WTC11 (cell line): ENCODE results near the gene PLEKHO2. TPM values are rescaled to one million over a fixed set of nuclear protein-coding genes. Genes with fewer than 3 reads are reported as not detected.

Experiments used
- CREB1 ChIP-seq: sonication (generic); formaldehyde crosslinking; IDR thresholded peaks from 2 replicates; pipeline ENCODE4 v1.8.0; 2023; ENCODE audit warnings: mild to moderate bottlenecking, missing genetic modification reagents
- EMX1 ChIP-seq: fragments of 250-450 bp; sonication (Bioruptor Pico); IDR thresholded peaks from 2 replicates; pipeline ENCODE4 v1.8.0; 2021; ENCODE audit warnings: mild to moderate bottlenecking
- KAT7 ChIP-seq: sonication (generic); formaldehyde crosslinking; IDR thresholded peaks from 2 replicates; pipeline ENCODE4 v1.8.1; 2023; ENCODE audit warnings: missing genetic modification reagents, mild to moderate bottlenecking, borderline replicate concordance
- NR3C1 ChIP-seq: sonication (generic); formaldehyde crosslinking; conservative IDR thresholded peaks from 2 replicates; pipeline ENCODE4 v1.8.1; 2023; ENCODE audit warnings: low read depth, mild to moderate bottlenecking, missing genetic modification reagents
- RELA ChIP-seq: sonication (generic); formaldehyde crosslinking; IDR thresholded peaks from 2 replicates; pipeline ENCODE4 v1.8.1; 2022; ENCODE audit warnings: missing genetic modification reagents, mild to moderate bottlenecking, borderline replicate concordance
- SMAD3 ChIP-seq: sonication (generic); formaldehyde crosslinking; IDR thresholded peaks from 2 replicates; pipeline ENCODE4 v1.8.0; 2022; ENCODE audit warnings: missing genetic modification reagents, mild to moderate bottlenecking, borderline replicate concordance
- TEAD4 ChIP-seq: sonication (generic); formaldehyde crosslinking; IDR thresholded peaks from 2 replicates; pipeline ENCODE4 v1.8.0; 2022; ENCODE audit warnings: mild to moderate bottlenecking, missing genetic modification reagents
- ZNF121 ChIP-seq: sonication (generic); formaldehyde crosslinking; IDR thresholded peaks from 2 replicates; pipeline ENCODE4 v1.8.0; 2023; ENCODE audit warnings: missing genetic modification reagents
- ZNF138 ChIP-seq: sonication (generic); formaldehyde crosslinking; conservative IDR thresholded peaks from 2 replicates; pipeline ENCODE4 v1.8.1; 2022; ENCODE audit warnings: mild to moderate bottlenecking, moderate library complexity, missing genetic modification reagents
- ZNF396 ChIP-seq: fragments of 250-450 bp; sonication (Bioruptor Pico); IDR thresholded peaks from 2 replicates; pipeline ENCODE4 v1.8.0; 2021; ENCODE audit warnings: mild to moderate bottlenecking, moderate library complexity, borderline replicate concordance
- total RNA-seq: library from RNA; stranded (reverse); gene quantifications from 3 replicates; pipeline ENCODE4 v1.2.3, GENCODE V29; 2021
- TF ChIP-seq, protein P1 (sequence below): fragments of 250-450 bp; sonication (Bioruptor Pico); IDR thresholded peaks from 2 replicates; pipeline ENCODE4 v1.9.0; 2021; ENCODE audit warnings: mild to moderate bottlenecking, borderline replicate concordance
- TF ChIP-seq, protein P2 (sequence below): sonication (generic); formaldehyde crosslinking; IDR thresholded peaks from 2 replicates; pipeline ENCODE4 v1.8.1; 2022; ENCODE audit warnings: low read depth, missing genetic modification reagents, borderline replicate concordance
- TF ChIP-seq, protein P3 (sequence below): sonication (generic); formaldehyde crosslinking; IDR thresholded peaks from 2 replicates; pipeline ENCODE4 v1.8.1; 2023; ENCODE audit warnings: mild to moderate bottlenecking, missing genetic modification reagents, moderate library complexity
- TF ChIP-seq, protein P4 (sequence below): sonication (generic); formaldehyde crosslinking; IDR thresholded peaks from 2 replicates; pipeline ENCODE4 v1.8.0; 2022; ENCODE audit warnings: mild to moderate bottlenecking, missing genetic modification reagents
- TF ChIP-seq, protein P5 (sequence below): fragments of 200-600 bp; IDR thresholded peaks from 2 replicates; pipeline ENCODE4 v1.8.0; 2022; ENCODE audit warnings: antibody characterized with exemption
- TF ChIP-seq, protein P6 (sequence below): sonication (generic); formaldehyde crosslinking; IDR thresholded peaks from 2 replicates; pipeline ENCODE4 v1.8.1; 2022; ENCODE audit warnings: mild to moderate bottlenecking, moderate library complexity, missing genetic modification reagents
- TF ChIP-seq, protein P7 (sequence below): fragments of 250-450 bp; sonication (Bioruptor Pico); IDR thresholded peaks from 2 replicates; pipeline ENCODE4 v2.1.2; 2022; ENCODE audit warnings: mild to moderate bottlenecking, moderate library complexity
- TF ChIP-seq, protein P8 (sequence below): fragments of 250-450 bp; sonication (Bioruptor Pico); IDR thresholded peaks from 2 replicates; pipeline ENCODE4 v1.9.0; 2021; ENCODE audit warnings: mild to moderate bottlenecking
- TF ChIP-seq, protein P9 (sequence below): sonication (generic); formaldehyde crosslinking; IDR thresholded peaks from 2 replicates; pipeline ENCODE4 v1.8.1; 2023; ENCODE audit warnings: mild to moderate bottlenecking, moderate library complexity, missing genetic modification reagents
- TF ChIP-seq, protein P10 (sequence below): fragments of 250-450 bp; sonication (Bioruptor Pico); IDR thresholded peaks from 2 replicates; pipeline ENCODE4 v1.8.0; 2021; ENCODE audit warnings: mild to moderate bottlenecking

PLEKHO2 gene
- total RNA-seq, 1 experiment from 2014 or later, result 22.1 TPM

DNA sequence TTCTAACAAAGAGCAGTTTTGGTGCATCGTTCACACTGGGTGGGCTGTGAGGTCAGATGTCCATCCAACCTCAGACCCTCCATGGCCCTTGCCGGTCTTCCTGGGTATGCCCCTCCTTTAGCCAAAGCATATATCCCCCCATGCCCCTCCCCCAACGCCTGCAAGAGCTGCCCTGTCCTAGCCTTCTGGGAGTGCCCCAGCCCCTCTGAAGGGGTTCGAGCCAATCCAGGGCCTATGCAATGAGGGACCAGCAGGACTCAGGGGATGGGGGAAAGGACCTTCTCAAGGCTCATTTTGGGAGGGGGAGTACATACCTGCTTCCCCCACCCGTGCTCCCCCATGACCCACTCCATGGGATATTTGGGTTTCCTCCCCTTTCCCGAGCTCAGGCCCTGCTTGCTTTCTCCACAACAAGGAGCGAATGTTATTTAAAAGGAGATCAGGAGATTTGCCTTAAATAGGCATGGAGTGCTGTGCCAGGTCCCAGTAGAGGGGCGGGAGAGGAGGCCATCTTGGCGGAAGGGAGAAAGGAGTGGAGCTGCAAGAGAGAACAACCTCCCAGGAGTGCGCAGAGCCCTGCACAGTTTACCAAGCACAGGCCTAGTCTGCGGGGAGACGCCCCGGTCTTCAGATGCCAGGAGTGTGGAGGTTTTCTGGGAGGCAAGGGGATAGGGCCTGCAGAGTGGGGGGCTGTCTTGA is 34.5 kb upstream of the PLEKHO2 start (continued):
- TF ChIP-seq, protein P1, sequence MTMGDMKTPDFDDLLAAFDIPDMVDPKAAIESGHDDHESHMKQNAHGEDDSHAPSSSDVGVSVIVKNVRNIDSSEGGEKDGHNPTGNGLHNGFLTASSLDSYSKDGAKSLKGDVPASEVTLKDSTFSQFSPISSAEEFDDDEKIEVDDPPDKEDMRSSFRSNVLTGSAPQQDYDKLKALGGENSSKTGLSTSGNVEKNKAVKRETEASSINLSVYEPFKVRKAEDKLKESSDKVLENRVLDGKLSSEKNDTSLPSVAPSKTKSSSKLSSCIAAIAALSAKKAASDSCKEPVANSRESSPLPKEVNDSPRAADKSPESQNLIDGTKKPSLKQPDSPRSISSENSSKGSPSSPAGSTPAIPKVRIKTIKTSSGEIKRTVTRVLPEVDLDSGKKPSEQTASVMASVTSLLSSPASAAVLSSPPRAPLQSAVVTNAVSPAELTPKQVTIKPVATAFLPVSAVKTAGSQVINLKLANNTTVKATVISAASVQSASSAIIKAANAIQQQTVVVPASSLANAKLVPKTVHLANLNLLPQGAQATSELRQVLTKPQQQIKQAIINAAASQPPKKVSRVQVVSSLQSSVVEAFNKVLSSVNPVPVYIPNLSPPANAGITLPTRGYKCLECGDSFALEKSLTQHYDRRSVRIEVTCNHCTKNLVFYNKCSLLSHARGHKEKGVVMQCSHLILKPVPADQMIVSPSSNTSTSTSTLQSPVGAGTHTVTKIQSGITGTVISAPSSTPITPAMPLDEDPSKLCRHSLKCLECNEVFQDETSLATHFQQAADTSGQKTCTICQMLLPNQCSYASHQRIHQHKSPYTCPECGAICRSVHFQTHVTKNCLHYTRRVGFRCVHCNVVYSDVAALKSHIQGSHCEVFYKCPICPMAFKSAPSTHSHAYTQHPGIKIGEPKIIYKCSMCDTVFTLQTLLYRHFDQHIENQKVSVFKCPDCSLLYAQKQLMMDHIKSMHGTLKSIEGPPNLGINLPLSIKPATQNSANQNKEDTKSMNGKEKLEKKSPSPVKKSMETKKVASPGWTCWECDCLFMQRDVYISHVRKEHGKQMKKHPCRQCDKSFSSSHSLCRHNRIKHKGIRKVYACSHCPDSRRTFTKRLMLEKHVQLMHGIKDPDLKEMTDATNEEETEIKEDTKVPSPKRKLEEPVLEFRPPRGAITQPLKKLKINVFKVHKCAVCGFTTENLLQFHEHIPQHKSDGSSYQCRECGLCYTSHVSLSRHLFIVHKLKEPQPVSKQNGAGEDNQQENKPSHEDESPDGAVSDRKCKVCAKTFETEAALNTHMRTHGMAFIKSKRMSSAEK, result no peak
- TF ChIP-seq, protein P2, sequence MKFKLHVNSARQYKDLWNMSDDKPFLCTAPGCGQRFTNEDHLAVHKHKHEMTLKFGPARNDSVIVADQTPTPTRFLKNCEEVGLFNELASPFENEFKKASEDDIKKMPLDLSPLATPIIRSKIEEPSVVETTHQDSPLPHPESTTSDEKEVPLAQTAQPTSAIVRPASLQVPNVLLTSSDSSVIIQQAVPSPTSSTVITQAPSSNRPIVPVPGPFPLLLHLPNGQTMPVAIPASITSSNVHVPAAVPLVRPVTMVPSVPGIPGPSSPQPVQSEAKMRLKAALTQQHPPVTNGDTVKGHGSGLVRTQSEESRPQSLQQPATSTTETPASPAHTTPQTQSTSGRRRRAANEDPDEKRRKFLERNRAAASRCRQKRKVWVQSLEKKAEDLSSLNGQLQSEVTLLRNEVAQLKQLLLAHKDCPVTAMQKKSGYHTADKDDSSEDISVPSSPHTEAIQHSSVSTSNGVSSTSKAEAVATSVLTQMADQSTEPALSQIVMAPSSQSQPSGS (CRISPR knock-in tag), result no peak
- no peak for TF ChIP-seq KAT7 (CRISPR knock-in tag)
- TF ChIP-seq ZNF396 (CRISPR knock-in tag), result no peak
- no peak for TF ChIP-seq RELA (CRISPR knock-in tag)
- TF ChIP-seq, protein P3, sequence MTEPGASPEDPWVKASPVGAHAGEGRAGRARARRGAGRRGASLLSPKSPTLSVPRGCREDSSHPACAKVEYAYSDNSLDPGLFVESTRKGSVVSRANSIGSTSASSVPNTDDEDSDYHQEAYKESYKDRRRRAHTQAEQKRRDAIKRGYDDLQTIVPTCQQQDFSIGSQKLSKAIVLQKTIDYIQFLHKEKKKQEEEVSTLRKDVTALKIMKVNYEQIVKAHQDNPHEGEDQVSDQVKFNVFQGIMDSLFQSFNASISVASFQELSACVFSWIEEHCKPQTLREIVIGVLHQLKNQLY (CRISPR knock-in tag), result no peak
- TF ChIP-seq, protein P4, sequence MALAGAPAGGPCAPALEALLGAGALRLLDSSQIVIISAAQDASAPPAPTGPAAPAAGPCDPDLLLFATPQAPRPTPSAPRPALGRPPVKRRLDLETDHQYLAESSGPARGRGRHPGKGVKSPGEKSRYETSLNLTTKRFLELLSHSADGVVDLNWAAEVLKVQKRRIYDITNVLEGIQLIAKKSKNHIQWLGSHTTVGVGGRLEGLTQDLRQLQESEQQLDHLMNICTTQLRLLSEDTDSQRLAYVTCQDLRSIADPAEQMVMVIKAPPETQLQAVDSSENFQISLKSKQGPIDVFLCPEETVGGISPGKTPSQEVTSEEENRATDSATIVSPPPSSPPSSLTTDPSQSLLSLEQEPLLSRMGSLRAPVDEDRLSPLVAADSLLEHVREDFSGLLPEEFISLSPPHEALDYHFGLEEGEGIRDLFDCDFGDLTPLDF (CRISPR knock-in tag), result no peak
- TF ChIP-seq, protein P5, sequence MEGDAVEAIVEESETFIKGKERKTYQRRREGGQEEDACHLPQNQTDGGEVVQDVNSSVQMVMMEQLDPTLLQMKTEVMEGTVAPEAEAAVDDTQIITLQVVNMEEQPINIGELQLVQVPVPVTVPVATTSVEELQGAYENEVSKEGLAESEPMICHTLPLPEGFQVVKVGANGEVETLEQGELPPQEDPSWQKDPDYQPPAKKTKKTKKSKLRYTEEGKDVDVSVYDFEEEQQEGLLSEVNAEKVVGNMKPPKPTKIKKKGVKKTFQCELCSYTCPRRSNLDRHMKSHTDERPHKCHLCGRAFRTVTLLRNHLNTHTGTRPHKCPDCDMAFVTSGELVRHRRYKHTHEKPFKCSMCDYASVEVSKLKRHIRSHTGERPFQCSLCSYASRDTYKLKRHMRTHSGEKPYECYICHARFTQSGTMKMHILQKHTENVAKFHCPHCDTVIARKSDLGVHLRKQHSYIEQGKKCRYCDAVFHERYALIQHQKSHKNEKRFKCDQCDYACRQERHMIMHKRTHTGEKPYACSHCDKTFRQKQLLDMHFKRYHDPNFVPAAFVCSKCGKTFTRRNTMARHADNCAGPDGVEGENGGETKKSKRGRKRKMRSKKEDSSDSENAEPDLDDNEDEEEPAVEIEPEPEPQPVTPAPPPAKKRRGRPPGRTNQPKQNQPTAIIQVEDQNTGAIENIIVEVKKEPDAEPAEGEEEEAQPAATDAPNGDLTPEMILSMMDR, result no peak
- no peak for TF ChIP-seq CREB1 (CRISPR knock-in tag)
- TF ChIP-seq, protein P6, sequence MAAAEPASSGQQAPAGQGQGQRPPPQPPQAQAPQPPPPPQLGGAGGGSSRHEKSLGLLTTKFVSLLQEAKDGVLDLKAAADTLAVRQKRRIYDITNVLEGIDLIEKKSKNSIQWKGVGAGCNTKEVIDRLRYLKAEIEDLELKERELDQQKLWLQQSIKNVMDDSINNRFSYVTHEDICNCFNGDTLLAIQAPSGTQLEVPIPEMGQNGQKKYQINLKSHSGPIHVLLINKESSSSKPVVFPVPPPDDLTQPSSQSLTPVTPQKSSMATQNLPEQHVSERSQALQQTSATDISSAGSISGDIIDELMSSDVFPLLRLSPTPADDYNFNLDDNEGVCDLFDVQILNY (CRISPR knock-in tag), result 0 out of 2 replicates have a peak, but pooled peaks have one; percentile 3
- TF ChIP-seq, protein P7, sequence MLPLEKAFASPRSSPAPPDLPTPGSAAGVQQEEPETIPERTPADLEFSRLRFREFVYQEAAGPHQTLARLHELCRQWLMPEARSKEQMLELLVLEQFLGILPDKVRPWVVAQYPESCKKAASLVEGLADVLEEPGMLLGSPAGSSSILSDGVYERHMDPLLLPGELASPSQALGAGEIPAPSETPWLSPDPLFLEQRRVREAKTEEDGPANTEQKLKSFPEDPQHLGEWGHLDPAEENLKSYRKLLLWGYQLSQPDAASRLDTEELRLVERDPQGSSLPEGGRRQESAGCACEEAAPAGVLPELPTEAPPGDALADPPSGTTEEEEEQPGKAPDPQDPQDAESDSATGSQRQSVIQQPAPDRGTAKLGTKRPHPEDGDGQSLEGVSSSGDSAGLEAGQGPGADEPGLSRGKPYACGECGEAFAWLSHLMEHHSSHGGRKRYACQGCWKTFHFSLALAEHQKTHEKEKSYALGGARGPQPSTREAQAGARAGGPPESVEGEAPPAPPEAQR (CRISPR knock-in tag), result no peak
- peak; percentile 87 for TF ChIP-seq ZNF121 (CRISPR knock-in tag)
- TF ChIP-seq ZNF138 (CRISPR knock-in tag), result no peak; the same call in 1 of the 2 replicates
- TF ChIP-seq, protein P8, sequence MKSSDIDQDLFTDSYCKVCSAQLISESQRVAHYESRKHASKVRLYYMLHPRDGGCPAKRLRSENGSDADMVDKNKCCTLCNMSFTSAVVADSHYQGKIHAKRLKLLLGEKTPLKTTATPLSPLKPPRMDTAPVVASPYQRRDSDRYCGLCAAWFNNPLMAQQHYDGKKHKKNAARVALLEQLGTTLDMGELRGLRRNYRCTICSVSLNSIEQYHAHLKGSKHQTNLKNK, result no peak
- TF ChIP-seq EMX1 (CRISPR knock-in tag), result 0 out of 2 replicates have a peak, but pooled peaks have one; percentile 73
- TF ChIP-seq NR3C1 (CRISPR knock-in tag), result no peak
- no peak for TF ChIP-seq SMAD3 (CRISPR knock-in tag)
- TF ChIP-seq TEAD4, result no peak
- TF ChIP-seq, protein P9, sequence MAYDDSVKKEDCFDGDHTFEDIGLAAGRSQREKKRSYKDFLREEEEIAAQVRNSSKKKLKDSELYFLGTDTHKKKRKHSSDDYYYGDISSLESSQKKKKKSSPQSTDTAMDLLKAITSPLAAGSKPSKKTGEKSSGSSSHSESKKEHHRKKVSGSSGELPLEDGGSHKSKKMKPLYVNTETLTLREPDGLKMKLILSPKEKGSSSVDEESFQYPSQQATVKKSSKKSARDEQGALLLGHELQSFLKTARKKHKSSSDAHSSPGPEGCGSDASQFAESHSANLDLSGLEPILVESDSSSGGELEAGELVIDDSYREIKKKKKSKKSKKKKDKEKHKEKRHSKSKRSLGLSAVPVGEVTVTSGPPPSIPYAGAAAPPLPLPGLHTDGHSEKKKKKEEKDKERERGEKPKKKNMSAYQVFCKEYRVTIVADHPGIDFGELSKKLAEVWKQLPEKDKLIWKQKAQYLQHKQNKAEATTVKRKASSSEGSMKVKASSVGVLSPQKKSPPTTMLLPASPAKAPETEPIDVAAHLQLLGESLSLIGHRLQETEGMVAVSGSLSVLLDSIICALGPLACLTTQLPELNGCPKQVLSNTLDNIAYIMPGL (CRISPR knock-in tag), result no peak
- TF ChIP-seq, protein P10, sequence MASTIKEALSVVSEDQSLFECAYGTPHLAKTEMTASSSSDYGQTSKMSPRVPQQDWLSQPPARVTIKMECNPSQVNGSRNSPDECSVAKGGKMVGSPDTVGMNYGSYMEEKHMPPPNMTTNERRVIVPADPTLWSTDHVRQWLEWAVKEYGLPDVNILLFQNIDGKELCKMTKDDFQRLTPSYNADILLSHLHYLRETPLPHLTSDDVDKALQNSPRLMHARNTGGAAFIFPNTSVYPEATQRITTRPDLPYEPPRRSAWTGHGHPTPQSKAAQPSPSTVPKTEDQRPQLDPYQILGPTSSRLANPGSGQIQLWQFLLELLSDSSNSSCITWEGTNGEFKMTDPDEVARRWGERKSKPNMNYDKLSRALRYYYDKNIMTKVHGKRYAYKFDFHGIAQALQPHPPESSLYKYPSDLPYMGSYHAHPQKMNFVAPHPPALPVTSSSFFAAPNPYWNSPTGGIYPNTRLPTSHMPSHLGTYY (CRISPR knock-in tag), result 0 out of 2 replicates have a peak, but pooled peaks have one; percentile 31
